IPS DF 4.7 (cell line): ENCODE results near the gene ZNF516.

Experiments
- DNase-seq: peaks from one replicate; pipeline ENCODE4 v3.0.0-alpha.2; 2013; ENCODE audit warnings: low spot score; ENCODE audit errors: extremely low read depth

The ZNF516 gene

GRCh38 chr18:76457475-76457874 is 37.6 kb downstream of the ZNF516 start:
- no peak for DNase-seq

DNA sequence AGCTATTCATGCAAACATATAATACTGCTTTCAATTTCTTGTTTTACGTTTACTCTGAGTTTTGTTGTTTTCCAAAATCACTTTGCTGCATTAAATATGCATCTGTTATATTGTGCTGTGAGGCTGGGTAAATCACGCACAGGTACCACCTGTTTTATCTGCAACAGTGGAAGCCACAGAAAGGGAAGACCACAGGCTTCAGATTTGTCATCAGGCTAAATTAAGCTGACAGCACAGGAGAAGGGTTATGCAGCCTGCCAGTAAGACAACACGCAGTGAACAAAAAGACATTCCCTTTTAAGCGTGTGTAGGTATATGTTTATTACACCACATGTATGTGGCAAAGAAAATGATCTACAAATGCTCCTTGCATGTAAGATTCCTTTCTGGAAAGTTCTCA is 38.2 kb downstream of the ZNF516 start:
- DNase-seq = no peak

- no peak for DNase-seq
These were observed 38.9 kb downstream of the ZNF516 start for GRCh38 chr18:76456018-76456750.

GRCh38 chr18:76455003-76455676 is 39.9 kb downstream of the ZNF516 start:
- no peak for DNase-seq

DNA sequence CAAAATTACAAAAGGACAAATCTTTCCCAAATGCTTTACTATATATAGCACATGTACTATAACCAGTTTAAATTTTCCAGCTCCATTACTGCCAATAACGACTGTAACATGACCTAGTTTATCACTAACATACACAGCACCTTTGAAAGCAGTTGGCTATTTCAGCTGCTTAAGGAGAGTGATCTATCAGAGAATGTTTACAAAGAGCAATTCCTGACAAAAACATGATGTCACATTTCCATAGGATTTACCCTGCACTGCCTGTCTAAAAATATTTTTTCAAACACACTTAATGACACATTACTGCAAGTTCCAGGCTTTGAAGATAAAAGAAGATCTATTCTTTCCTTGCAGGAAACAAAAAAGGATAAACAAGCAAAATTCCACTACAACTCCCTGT is 40.6 kb downstream of the ZNF516 start:
- no peak for DNase-seq

GRCh38 chr18:76453932-76454331 is 41.1 kb downstream of the ZNF516 start:
- DNase-seq = no peak

- DNase-seq = no peak
These were observed 41.9 kb downstream of the ZNF516 start for GRCh38 chr18:76453057-76453561.

DNA sequence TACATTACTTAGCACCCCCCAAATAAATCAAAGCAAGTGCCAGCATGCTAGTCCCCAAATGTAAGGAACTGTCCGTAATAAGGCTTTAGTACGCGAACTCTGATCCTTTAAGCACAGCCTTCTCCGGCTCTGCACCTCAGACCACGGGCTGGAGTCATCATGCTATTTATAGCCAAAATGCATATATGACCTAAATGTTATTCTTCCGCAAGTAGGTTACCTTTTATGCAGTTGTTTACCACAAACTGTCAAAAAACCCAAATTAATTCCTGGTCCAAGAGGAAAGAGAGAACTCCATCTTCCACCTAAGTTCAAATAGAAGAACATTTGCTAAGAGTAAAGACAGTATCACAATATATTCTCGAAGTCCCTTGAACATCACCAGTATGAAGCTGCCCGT is 42.7 kb downstream of the ZNF516 start:
- DNase-seq = no peak

DNA sequence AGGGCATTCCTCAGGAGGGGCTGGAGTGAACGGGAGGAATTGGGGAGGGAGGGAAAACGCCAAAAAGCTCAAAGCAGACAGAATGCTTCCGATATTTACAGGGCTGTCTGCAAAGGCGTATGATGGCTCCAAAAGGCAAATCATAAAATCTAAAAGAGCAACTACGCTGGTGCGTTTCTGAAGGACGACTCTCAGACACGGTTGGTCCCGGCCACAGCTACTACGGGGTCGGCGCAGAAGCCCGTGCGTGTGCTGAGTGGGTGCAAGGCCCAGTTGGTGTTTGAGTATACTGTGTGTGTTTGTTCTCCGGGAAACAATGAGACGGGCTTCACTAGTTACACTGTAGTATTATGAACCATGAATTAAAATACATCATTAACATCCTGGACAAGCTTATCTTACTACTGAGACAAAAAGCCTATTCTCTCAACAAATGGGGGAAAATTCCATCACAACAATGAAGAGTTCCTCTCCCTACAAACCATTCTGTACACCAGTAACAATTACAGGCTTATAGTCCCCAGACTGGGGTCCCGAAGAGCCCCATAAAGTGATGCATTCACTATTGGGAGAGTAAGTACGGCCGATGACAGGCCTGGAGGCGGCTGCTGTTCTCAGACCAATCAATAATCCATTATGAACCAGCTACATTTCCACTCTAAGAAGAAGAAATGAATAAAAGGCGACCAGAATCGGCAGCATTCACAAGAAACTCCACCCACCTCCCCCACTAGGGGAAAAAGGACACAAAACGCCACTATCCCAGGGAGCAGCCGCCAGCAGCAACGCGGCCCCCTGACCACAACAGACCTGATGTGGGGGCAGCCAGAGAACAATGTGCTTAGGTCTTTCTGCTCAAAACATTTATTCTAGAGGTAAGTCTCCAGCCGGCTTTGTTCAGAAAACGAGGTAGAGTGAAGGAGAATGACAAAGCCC is 43.4 kb downstream of the ZNF516 start:
- no peak for DNase-seq

DNA sequence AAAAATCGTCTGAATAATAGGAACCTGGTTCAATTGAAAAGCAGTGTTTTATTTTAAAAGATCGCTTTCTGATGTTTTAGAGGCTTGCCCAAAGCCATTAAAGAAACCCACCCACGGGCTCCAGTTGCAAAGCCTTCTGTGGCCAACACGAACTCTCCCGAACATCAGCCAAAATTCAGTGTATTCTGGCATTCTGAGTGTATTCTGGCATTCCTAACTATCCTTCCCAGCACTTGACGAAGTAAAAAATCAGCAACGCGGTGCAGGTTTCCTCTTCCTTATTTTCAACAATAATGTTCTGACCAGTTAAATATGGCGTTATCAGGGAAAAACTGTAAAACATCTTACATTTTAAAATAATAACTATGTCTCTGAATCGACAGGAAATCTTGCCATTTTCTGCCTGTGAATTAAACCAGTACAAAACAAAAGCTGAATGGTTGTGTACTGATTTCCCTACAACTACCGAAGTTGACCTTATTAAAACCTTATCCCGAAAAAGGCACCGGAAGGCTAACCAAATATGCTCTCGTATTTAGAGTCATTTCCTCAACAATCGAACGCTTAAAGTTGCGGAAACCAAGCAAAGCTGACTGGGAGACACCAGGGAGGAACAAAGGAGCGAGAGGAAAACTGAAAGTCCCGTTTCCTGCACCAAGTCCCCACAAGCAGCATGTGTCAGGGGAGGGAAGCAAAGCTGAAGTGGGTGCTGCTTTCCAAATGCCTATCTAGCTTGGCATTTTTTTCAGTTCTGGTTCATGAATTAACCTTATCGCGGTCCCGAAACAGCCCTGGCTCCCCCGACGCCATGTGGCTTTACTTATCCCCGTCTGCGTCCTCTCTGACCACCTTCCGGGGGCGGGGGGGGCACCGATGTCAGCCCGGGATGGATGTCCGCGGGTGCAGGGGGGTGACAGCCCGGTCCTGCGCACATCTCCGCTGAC is 44.3 kb downstream of the ZNF516 start:
- DNase-seq = no peak

DNA sequence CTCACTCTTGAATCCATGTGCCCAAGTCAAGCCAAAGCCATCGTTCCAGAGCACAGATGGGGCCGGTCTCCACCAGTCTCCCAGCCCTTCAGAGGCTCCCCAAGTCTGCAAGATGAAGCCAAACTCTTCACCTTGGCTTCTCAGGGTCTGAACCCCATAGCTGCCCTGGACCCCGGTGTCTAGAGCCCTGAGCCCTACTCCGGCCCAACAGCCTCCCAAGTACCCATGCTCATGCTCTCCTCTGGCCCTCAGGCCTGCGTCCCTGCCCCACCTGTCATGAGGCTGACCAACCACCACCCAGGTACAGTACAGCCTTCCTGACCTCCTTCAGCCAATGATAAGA is 46.0 kb downstream of the ZNF516 start:
- DNase-seq = no peak

DNA sequence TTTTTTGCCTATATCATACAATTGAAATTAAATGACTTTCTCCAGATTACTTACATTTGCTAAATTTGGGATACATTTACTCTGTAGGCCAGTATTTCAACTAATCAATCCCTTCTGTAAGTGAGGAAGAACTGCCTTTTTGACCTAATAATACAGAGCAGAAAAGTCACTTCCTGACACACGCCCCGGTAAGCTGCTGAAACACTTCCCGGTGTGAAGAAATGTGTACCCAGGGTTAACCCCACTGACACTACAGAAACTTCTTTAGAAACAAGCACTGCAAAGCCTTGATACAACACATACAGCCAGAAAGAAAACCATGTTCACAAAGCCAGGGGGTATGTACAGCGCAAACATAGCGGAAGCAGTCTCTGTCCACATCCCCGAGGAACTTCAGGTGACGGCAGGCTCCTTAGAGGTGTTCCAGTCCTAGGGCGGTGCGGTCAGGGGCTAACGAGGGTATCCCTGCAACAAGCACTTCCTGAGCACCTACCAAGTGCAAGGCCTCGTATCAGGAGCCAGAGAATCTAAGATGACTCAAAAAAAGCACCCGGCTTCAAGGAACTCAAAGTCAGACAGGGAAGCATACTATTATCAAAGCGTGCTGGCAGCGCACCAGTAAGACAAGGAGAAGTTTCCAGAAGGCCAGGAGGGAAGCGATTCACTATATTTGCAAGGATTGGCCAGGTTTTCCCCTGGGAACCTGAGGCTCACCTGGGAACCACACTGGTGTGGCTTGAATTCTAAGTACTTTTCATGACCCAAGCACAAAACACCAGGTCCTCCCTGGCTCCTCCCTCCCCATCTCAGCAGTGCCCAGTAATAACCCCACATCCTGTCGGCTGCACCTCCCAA is 46.6 kb downstream of the ZNF516 start:
- no peak for DNase-seq

- DNase-seq = no peak
These were observed 47.7 kb downstream of the ZNF516 start for GRCh38 chr18:76447258-76447890.

DNA sequence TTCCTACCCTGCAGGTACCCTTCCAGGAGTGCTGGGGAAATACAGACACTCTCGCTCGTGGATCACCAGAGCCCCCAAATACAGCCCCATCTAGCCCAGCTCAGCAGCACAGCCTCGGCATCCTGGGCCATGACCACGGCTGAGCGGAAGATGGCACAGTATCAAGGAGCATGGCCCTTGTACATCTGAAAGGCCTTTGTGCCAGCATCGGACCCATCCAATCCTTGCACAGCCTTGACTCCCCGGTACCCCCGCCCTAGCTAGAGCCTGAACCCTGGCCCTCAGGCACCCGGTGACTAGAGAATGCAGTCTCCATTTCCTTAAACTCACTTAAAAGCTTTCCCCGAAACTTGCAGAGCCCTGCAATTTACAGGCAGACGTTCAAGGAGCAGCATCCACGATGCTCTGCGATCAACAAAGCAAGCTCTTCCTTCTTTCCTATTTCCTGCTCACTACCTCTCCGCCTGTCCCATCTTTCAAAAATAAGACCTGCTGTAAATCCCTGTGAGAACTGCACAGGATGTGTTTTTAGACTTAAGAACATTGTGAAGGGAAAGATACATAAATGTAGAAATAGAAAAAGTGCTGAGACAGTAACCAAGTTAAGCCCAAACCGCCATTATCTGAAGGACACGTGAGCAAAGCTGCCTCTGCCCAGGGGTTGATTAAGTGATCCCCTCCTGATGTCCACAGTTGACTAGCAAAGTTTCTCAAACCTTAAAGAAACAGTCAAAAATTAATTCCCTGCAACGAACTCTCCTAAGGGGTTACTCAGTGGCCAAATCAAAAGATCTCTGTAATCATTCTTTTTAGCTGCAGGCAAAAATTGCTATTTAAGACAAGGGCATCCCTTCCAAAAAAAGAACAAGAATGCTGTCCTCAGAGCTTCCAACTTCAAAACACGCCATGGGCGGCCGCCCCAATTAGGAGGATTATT is 48.5 kb downstream of the ZNF516 start:
- no peak for DNase-seq

GRCh38 chr18:76445741-76446232 is 49.3 kb downstream of the ZNF516 start:
- DNase-seq = no peak

DNA sequence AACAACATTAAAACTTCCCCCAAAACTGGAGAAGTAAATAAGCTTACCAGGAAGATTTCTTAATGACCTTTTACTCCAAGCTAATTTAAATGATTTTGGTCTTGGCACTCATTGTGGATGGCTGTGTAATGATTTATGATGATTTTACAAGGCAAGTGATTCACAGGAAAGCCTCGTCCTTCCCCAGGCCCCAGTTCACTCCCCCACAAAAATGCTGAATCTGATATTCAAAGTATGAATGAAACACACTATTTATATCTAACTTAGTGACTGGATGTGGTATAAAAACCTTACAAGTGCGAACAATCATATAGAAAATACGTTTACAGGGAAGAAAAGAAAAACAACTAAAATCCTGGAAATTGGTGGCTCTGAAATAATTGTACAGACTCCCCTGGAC is 49.8 kb downstream of the ZNF516 start:
- DNase-seq = no peak

- DNase-seq = no peak
These were observed 50.5 kb downstream of the ZNF516 start for GRCh38 chr18:76444446-76445105.
